H1 (cell line): Measurements from ENCODE around the gene RAPGEF1. TPM values are rescaled to one million over a fixed set of nuclear protein-coding genes. Genes with fewer than 3 reads are reported as not detected.

Experiments used
- CBX5 ChIP-seq: fragments of 300-800, 300-1000 bp; sonication (generic); IDR thresholded peaks from 2 replicates; pipeline ENCODE4 v1.7.1; 2016; ENCODE audit warnings: antibody characterized with exemption, low read length, low read depth
- CHD2 ChIP-seq: IDR thresholded peaks from 2 replicates; pipeline ENCODE4 v1.6.1; 2012; ENCODE audit warnings: low read length, improper control_type of control experiment
- CREB1 ChIP-seq: IDR thresholded peaks from 2 replicates; pipeline ENCODE4 v1.6.1; 2012; ENCODE audit warnings: inconsistent platforms
- KDM1A ChIP-seq: fragments of 200-600, 300-600 bp; sonication (generic); IDR thresholded peaks from 2 replicates; pipeline ENCODE4 v1.7.1; 2016; ENCODE audit warnings: mild to moderate bottlenecking, low read length, borderline replicate concordance
- MAX ChIP-seq: IDR thresholded peaks from 2 replicates; pipeline ENCODE4 v1.6.1; 2012; ENCODE audit warnings: inconsistent platforms
- YY1 ChIP-seq: IDR thresholded peaks from 2 replicates; pipeline ENCODE4 v1.6.1; 2011; ENCODE audit warnings: low read depth, mild to moderate bottlenecking, low read length
- polyA plus RNA-seq, 7 experiments: library from polyadenylated mRNA; depleted of rRNA in 3 of 7; stranded (reverse) in 5 of 7; unstranded in 2 of 7; fragments of >200 nt in 5 of 7; fragments of 200-250 nt in 2 of 7; gene quantifications; 1 replicate in 5 of 7; 2 replicates in 1 of 7; 4 replicates in 1 of 7; pipeline versions ENCODE4 v1.2.1 to v1.2.3, GENCODE V29; 2011 to 2013; ENCODE audit warnings: missing spikeins in 2 of 7, mixed read lengths in 2 of 7
- total RNA-seq: library from RNA; stranded (reverse); fragmentation: NEBNext Ultra II Directional; extraction: Animal tissue kit (Norgen Biotek cat#: 25700); gene quantifications from 2 replicates; pipeline ENCODE4 v1.2.1, GENCODE V29; 2021

The RAPGEF1 gene
- total and polyA plus RNA-seq, 2 of the 8 experiments (the other 6 are each of a cell fraction or from before 2014, with no cell fraction given) = 29.7 to 78.9 TPM

- TF ChIP-seq KDM1A (no peak), CHD2 (no peak), CREB1 (no peak), MAX (no peak), CBX5 (no peak), YY1 (no peak)
Observed at GRCh38 chr9:131666029-131666428, 73.8 kb downstream of the RAPGEF1 start (continued).
